H9 (cell line): ENCODE results near the gene NHS. TPM values are rescaled to one million over a fixed set of nuclear protein-coding genes. Genes with fewer than 3 reads are reported as not detected.

ENCODE experiments used
- DNase-seq: peaks from one replicate; pipeline ENCODE4 v3.0.0-alpha.2; 2017
- H2AFZ ChIP-seq: one replicate; pipeline ENCODE4 v1.6.1; 2013; ENCODE audit warnings: mild to moderate bottlenecking, low read length, control low read depth, moderate library complexity
- H2AK5ac ChIP-seq: 2 replicates; pipeline ENCODE4 v1.6.1; 2013; ENCODE audit warnings: low read length, control low read depth, mixed read lengths; ENCODE audit not compliant: insufficient read length
- H2BK120ac ChIP-seq: one replicate; pipeline ENCODE4 v1.6.1; 2013; ENCODE audit warnings: low read depth, mild to moderate bottlenecking, low read length, control low read depth, inconsistent platforms; ENCODE audit not compliant: poor library complexity, severe bottlenecking
- H2BK12ac ChIP-seq: 2 replicates; pipeline ENCODE4 v1.6.1; 2013; ENCODE audit warnings: low read length, control low read depth, mixed read lengths, low read depth; ENCODE audit not compliant: insufficient read length
- H2BK15ac ChIP-seq: 2 replicates; pipeline ENCODE4 v1.6.1; 2013; ENCODE audit warnings: low read depth, low read length, control low read depth
- H2BK20ac ChIP-seq: one replicate; pipeline ENCODE4 v1.6.1; 2013; ENCODE audit warnings: low read depth, mild to moderate bottlenecking, low read length, control low read depth, inconsistent platforms; ENCODE audit not compliant: poor library complexity, severe bottlenecking
- H2BK5ac ChIP-seq: 2 replicates; pipeline ENCODE4 v1.6.1; 2013; ENCODE audit warnings: low read length, control low read depth, mixed read lengths; ENCODE audit not compliant: insufficient read length
- H3K14ac ChIP-seq: 2 replicates; pipeline ENCODE4 v1.6.1; 2013; ENCODE audit warnings: low read length, control low read depth; ENCODE audit not compliant: insufficient read depth
- H3K18ac ChIP-seq: 2 replicates; pipeline ENCODE4 v1.6.1; 2013; ENCODE audit warnings: low read depth, mild to moderate bottlenecking, mixed read lengths, low read length, control low read depth; ENCODE audit not compliant: insufficient read length
- H3K23ac ChIP-seq: 2 replicates; pipeline ENCODE4 v1.6.1; 2013; ENCODE audit warnings: low read length, control low read depth, mixed read lengths, low read depth; ENCODE audit not compliant: insufficient read length
- H3K23me2 ChIP-seq: 2 replicates; pipeline ENCODE4 v1.6.1; 2013; ENCODE audit warnings: low read depth, mild to moderate bottlenecking, mixed read lengths, low read length, control low read depth; ENCODE audit not compliant: insufficient read length, poor library complexity, severe bottlenecking
- H3K27ac ChIP-seq: 2 replicates; pipeline ENCODE4 v1.5.1; 2013; ENCODE audit warnings: low read length, control low read depth, mixed read lengths, low read depth; ENCODE audit not compliant: insufficient read length
- H3K27me3 ChIP-seq: 2 replicates; pipeline ENCODE4 v1.6.1; 2013; ENCODE audit warnings: low read length, control low read depth, inconsistent platforms; ENCODE audit not compliant: insufficient read depth
- H3K4ac ChIP-seq: 2 replicates; pipeline ENCODE4 v1.6.1; 2013; ENCODE audit warnings: low read depth, mild to moderate bottlenecking, control low read depth, inconsistent platforms, low read length, moderate library complexity
- H3K4me1 ChIP-seq: 2 replicates; pipeline ENCODE4 v1.6.1; 2013; ENCODE audit warnings: low read length, control low read depth, inconsistent platforms; ENCODE audit not compliant: insufficient read depth
- H3K4me2 ChIP-seq: 2 replicates; pipeline ENCODE4 v1.6.1; 2013; ENCODE audit warnings: low read length, control low read depth, mixed read lengths; ENCODE audit not compliant: insufficient read length, insufficient read depth
- H3K56ac ChIP-seq: 2 replicates; pipeline ENCODE4 v1.6.1; 2013; ENCODE audit warnings: low read depth, mild to moderate bottlenecking, mixed read lengths, low read length, control low read depth; ENCODE audit not compliant: insufficient read length
- H3K79me1 ChIP-seq: 2 replicates; pipeline ENCODE4 v1.6.1; 2013; ENCODE audit warnings: low read depth, mild to moderate bottlenecking, moderate library complexity, low read length, control low read depth, inconsistent platforms; ENCODE audit not compliant: insufficient read depth, poor library complexity, severe bottlenecking
- H3K79me2 ChIP-seq: 2 replicates; pipeline ENCODE4 v1.6.1; 2013; ENCODE audit warnings: low read length, control low read depth, inconsistent platforms; ENCODE audit not compliant: insufficient read depth
- H3K9ac ChIP-seq: 2 replicates; pipeline ENCODE4 v1.6.1; 2013; ENCODE audit warnings: low read length, control low read depth, mixed read lengths; ENCODE audit not compliant: insufficient read length; ENCODE audit errors: extremely low read depth
- H3K9me3 ChIP-seq: one replicate; pipeline ENCODE4 v1.6.1; 2013; ENCODE audit warnings: low read depth, low read length, inconsistent platforms; ENCODE audit not compliant: control insufficient read depth
- H3T11ph ChIP-seq: one replicate; pipeline ENCODE4 v1.6.1; 2013; ENCODE audit warnings: mild to moderate bottlenecking, low read length, control low read depth, inconsistent platforms
- H4K20me1 ChIP-seq: one replicate; pipeline ENCODE4 v1.6.1; 2013; ENCODE audit not compliant: control insufficient read depth, insufficient read length, insufficient read depth
- H4K5ac ChIP-seq: 2 replicates; pipeline ENCODE4 v1.6.1; 2013; ENCODE audit warnings: low read depth, mild to moderate bottlenecking, mixed read lengths, low read length, control low read depth; ENCODE audit not compliant: insufficient read length
- H4K8ac ChIP-seq: replicated peaks from 2 replicates; pipeline ENCODE4 v1.6.1; 2013; ENCODE audit warnings: low read length, control low read depth, mixed read lengths, low read depth; ENCODE audit not compliant: insufficient read length
- H4K91ac ChIP-seq: 2 replicates; pipeline ENCODE4 v1.6.1; 2013; ENCODE audit warnings: low read depth, mild to moderate bottlenecking, moderate library complexity, mixed read lengths, low read length, control low read depth; ENCODE audit not compliant: insufficient read length
- H3K27ac Mint-ChIP-seq, 3 experiments: 2 replicates in 2 of 3; 3 replicates in 1 of 3; pipeline ENCODE4 v1.8.0; 2020 to 2021; ENCODE audit warnings: mixed read lengths in 3 of 3, mild to moderate bottlenecking in 1 of 3, moderate library complexity in 1 of 3
- H3K27me3 Mint-ChIP-seq: 2 replicates; pipeline ENCODE4 v1.8.0; 2021; ENCODE audit warnings: low read depth, mild to moderate bottlenecking, moderate library complexity, mixed read lengths
- H3K36me3 Mint-ChIP-seq, 3 experiments: 2 replicates in 2 of 3; 3 replicates in 1 of 3; pipeline ENCODE4 v1.8.0; 2020 to 2021; ENCODE audit warnings: low read depth in 3 of 3, mixed read lengths in 3 of 3; ENCODE audit not compliant: insufficient read depth in 1 of 3
- H3K4me1 Mint-ChIP-seq, 2 experiments: 2 replicates each; pipeline ENCODE4 v1.8.0; 2020; ENCODE audit warnings: mixed read lengths in 2 of 2
- H3K4me3 Mint-ChIP-seq, 2 experiments: 2 replicates in 1 of 2; 3 replicates in 1 of 2; pipeline ENCODE4 v1.8.0; 2020 to 2021; ENCODE audit warnings: mild to moderate bottlenecking in 2 of 2, mixed read lengths in 2 of 2, moderate library complexity in 1 of 2
- H3K9me3 Mint-ChIP-seq, 2 experiments: 2 replicates in 1 of 2; 3 replicates in 1 of 2; pipeline ENCODE4 v1.8.0; 2020; ENCODE audit warnings: mild to moderate bottlenecking in 2 of 2, mixed read lengths in 2 of 2, moderate library complexity in 1 of 2
- WGBS: extraction: QIAGEN DNeasy Blood & Tissue Kit; methylation state at CpG from one replicate; pipeline ENCODE4 v1.1.7; 2013; ENCODE audit warnings: missing lambda C conversion rate, low lambda C conversion rate, mixed read lengths; ENCODE audit not compliant: insufficient read length; ENCODE audit errors: extremely low coverage; 5-methylcytosine and 5-hydroxymethylcytosine counted together
- total RNA-seq: library from RNA; stranded (reverse); gene quantifications from 2 replicates; pipeline ENCODE4 v1.2.1, GENCODE V29; 2021
- TF ChIP-seq, protein P1 (sequence below): fragments of 200-600 bp; sonication (generic); conservative IDR thresholded peaks from 3 replicates; pipeline ENCODE4 v1.8.0; 2021; ENCODE audit warnings: antibody characterized with exemption, mild to moderate bottlenecking

NHS gene
- total RNA-seq, 1 experiment from 2014 or later, result 8.7 TPM

DNA sequence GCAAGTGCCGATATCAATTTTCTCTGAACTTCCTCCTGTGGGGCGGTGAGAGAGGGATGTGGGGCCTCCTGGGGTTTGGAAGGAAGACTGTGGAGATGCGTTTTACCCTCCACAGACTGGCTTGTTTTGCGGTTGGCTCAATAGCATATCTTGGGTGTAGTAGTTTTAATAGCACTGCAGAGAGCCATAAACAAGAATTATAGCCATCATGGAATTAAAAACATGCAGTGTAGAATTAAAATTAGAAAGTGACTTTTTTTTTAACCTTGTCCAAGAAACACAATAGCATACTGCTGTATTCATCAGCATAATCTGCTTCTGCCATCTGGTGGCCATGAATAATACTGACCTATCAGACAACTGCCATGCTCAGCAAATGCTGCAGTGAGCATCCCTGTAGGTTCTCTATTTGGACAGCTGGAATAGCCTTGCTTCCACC is 315.0 kb downstream of the NHS start:
- no peaks in the 10 kb centered on the region for H3K9me3 Mint-ChIP-seq
- Histone ChIP-seq H2BK5ac (no peak overlapping the region), H3K4me1 (no peaks in the 10 kb centered on the region; the same call in 1 of the 2 replicates), H2BK15ac (no peak overlapping the region), H3K23me2 (no peaks in the 10 kb centered on the region), H3K9me3 (no peaks in the 10 kb centered on the region), H3K18ac (no peak overlapping the region), H4K91ac (no peak overlapping the region), H3K9ac (no peak overlapping the region), H3K79me1 (no peaks in the 10 kb centered on the region), H3K23ac (no peak overlapping the region), H4K8ac (no peak overlapping the region), H4K5ac (no peak overlapping the region), H2BK12ac (no peak overlapping the region), H3K27me3 (no peaks in the 10 kb centered on the region), H3K4ac (no peak overlapping the region), H2BK120ac (no peak overlapping the region), H3K4me2 (no peak overlapping the region), H3T11ph (no peak overlapping the region), H3K79me2 (no peaks in the 10 kb centered on the region), H2AK5ac (no peak overlapping the region), H3K14ac (no peak overlapping the region), H2BK20ac (no peak overlapping the region), H2AFZ (no peak overlapping the region), H3K56ac (no peak overlapping the region), H4K20me1 (no peaks in the 10 kb centered on the region), H3K27ac (no peak overlapping the region)
- no peak overlapping the region; a peak in 1 of 5 replicates for H3K4me3 Mint-ChIP-seq
- H3K4me1 Mint-ChIP-seq, result peaks cover 16 to 18% of the 10 kb centered on the region in 2 experiments
- H3K36me3 Mint-ChIP-seq, result no peaks in the 10 kb centered on the region
- no peak for DNase-seq
- no CpG with 5 or more reads among the region's 4 CpGs for WGBS
- TF ChIP-seq, protein P1, sequence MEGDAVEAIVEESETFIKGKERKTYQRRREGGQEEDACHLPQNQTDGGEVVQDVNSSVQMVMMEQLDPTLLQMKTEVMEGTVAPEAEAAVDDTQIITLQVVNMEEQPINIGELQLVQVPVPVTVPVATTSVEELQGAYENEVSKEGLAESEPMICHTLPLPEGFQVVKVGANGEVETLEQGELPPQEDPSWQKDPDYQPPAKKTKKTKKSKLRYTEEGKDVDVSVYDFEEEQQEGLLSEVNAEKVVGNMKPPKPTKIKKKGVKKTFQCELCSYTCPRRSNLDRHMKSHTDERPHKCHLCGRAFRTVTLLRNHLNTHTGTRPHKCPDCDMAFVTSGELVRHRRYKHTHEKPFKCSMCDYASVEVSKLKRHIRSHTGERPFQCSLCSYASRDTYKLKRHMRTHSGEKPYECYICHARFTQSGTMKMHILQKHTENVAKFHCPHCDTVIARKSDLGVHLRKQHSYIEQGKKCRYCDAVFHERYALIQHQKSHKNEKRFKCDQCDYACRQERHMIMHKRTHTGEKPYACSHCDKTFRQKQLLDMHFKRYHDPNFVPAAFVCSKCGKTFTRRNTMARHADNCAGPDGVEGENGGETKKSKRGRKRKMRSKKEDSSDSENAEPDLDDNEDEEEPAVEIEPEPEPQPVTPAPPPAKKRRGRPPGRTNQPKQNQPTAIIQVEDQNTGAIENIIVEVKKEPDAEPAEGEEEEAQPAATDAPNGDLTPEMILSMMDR, result peak; percentile 86
- H3K27me3 Mint-ChIP-seq, result no peaks in the 10 kb centered on the region
- H3K27ac Mint-ChIP-seq, result peak overlapping the region in 1 of 3 experiments; percentile 85; a peak in 2 of 7 replicates
